WTC11 (cell line): Measurements from ENCODE around the gene NCKAP5. TPM values are rescaled to one million over a fixed set of nuclear protein-coding genes. Genes with fewer than 3 reads are reported as not detected.

Experiments
- ATAC-seq: fragments of 200-7000 bp; cut with Tn5 transposase; 2 replicates; pipeline ENCODE4 v1.10.0; 2021; ENCODE audit warnings: mild to moderate bottlenecking, moderate library complexity
- CTCF ChIA-PET: fragments of 300-600 bp; sonication (Branson Sonifier 250); formaldehyde crosslinking; loops from one replicate; lab custom pipeline; 2021; ENCODE audit warnings: antibody characterized with exemption; lab: Charles Lee
- POLR2A ChIA-PET: fragments of 350-600 bp; sonication (Branson Sonifier 250); formaldehyde crosslinking; loops from one replicate; lab custom pipeline; 2021; ENCODE audit warnings: antibody characterized with exemption; lab: Charles Lee
- DNase-seq: peaks from one replicate; pipeline ENCODE4 v3.0.0; 2021; ENCODE audit warnings: low spot score
- H3K27ac Mint-ChIP-seq: 2 replicates; pipeline ENCODE4 v1.8.0; 2021; ENCODE audit warnings: mixed read lengths
- H3K27me3 Mint-ChIP-seq: 2 replicates; pipeline ENCODE4 v1.8.0; 2021; ENCODE audit warnings: low read depth, mild to moderate bottlenecking, moderate library complexity, mixed read lengths
- H3K36me3 Mint-ChIP-seq: 2 replicates; pipeline ENCODE4 v1.8.0; 2021; ENCODE audit warnings: mixed read lengths
- H3K4me1 Mint-ChIP-seq: 2 replicates; pipeline ENCODE4 v1.8.0; 2022; ENCODE audit warnings: mixed read lengths
- H3K4me3 Mint-ChIP-seq: 2 replicates; pipeline ENCODE4 v1.8.0; 2021; ENCODE audit warnings: mild to moderate bottlenecking, moderate library complexity, mixed read lengths
- H3K9me3 Mint-ChIP-seq: 2 replicates; pipeline ENCODE4 v1.8.0; 2021; ENCODE audit warnings: mixed read lengths
- AR ChIP-seq: fragments of 250-450 bp; sonication (Bioruptor Pico); IDR thresholded peaks from 2 replicates; pipeline ENCODE4 v1.9.0; 2021; ENCODE audit warnings: mild to moderate bottlenecking
- CBFB ChIP-seq: sonication (generic); formaldehyde crosslinking; IDR thresholded peaks from 2 replicates; pipeline ENCODE4 v1.8.1; 2022; ENCODE audit warnings: mild to moderate bottlenecking, low read depth, missing genetic modification reagents
- E2F1 ChIP-seq: sonication (generic); formaldehyde crosslinking; IDR thresholded peaks from 2 replicates; pipeline ENCODE4 v1.8.0; 2022; ENCODE audit warnings: mild to moderate bottlenecking, missing genetic modification reagents
- ELF4 ChIP-seq: sonication (generic); formaldehyde crosslinking; IDR thresholded peaks from 2 replicates; pipeline ENCODE4 v1.8.1; 2022; ENCODE audit warnings: low read depth, mild to moderate bottlenecking, moderate library complexity, missing genetic modification reagents
- FOXK1 ChIP-seq: sonication (generic); formaldehyde crosslinking; IDR thresholded peaks from 2 replicates; pipeline ENCODE4 v1.8.0; 2022; ENCODE audit warnings: mild to moderate bottlenecking, moderate library complexity, missing genetic modification reagents
- GABPB1 ChIP-seq: sonication (generic); formaldehyde crosslinking; IDR thresholded peaks from 2 replicates; pipeline ENCODE4 v1.8.1; 2023; ENCODE audit warnings: mild to moderate bottlenecking, missing genetic modification reagents
- JUN ChIP-seq: sonication (generic); formaldehyde crosslinking; IDR thresholded peaks from 2 replicates; pipeline ENCODE4 v1.8.0; 2023; ENCODE audit warnings: mild to moderate bottlenecking, missing genetic modification reagents
- MAX ChIP-seq: sonication (generic); formaldehyde crosslinking; IDR thresholded peaks from 2 replicates; pipeline ENCODE4 v1.8.0; 2022; ENCODE audit warnings: mild to moderate bottlenecking, missing genetic modification reagents
- NR2C2 ChIP-seq: sonication (generic); formaldehyde crosslinking; IDR thresholded peaks from 2 replicates; pipeline ENCODE4 v1.8.0; 2022; ENCODE audit warnings: mild to moderate bottlenecking, missing genetic modification reagents
- PREB ChIP-seq: sonication (generic); formaldehyde crosslinking; IDR thresholded peaks from 2 replicates; pipeline ENCODE4 v1.8.1; 2022; ENCODE audit warnings: mild to moderate bottlenecking, missing genetic modification reagents, moderate library complexity, borderline replicate concordance
- USF2 ChIP-seq: sonication (generic); formaldehyde crosslinking; IDR thresholded peaks from 2 replicates; pipeline ENCODE4 v1.8.1; 2023; ENCODE audit warnings: mild to moderate bottlenecking, missing genetic modification reagents, moderate library complexity
- ZNF138 ChIP-seq: sonication (generic); formaldehyde crosslinking; conservative IDR thresholded peaks from 2 replicates; pipeline ENCODE4 v1.8.1; 2022; ENCODE audit warnings: mild to moderate bottlenecking, moderate library complexity, missing genetic modification reagents
- ZNF219 ChIP-seq: sonication (generic); formaldehyde crosslinking; IDR thresholded peaks from 2 replicates; pipeline ENCODE4 v1.8.0; 2023; ENCODE audit warnings: missing genetic modification reagents, mild to moderate bottlenecking, borderline replicate concordance
- ZNF232 ChIP-seq: sonication (generic); formaldehyde crosslinking; IDR thresholded peaks from 2 replicates; pipeline ENCODE4 v1.8.0; 2022; ENCODE audit warnings: mild to moderate bottlenecking, missing genetic modification reagents
- ZNF423 ChIP-seq: fragments of 250-450 bp; sonication (Bioruptor Pico); IDR thresholded peaks from 2 replicates; pipeline ENCODE4 v2.1.2; 2022; ENCODE audit warnings: mild to moderate bottlenecking, moderate library complexity
- ZNF425 ChIP-seq: fragments of 250-450 bp; sonication (Bioruptor Pico); conservative IDR thresholded peaks from 2 replicates; pipeline ENCODE4 v1.9.0; 2021; ENCODE audit warnings: mild to moderate bottlenecking
- ZNF512 ChIP-seq: sonication (generic); formaldehyde crosslinking; IDR thresholded peaks from 2 replicates; pipeline ENCODE4 v1.8.1; 2022; ENCODE audit warnings: missing genetic modification reagents, borderline replicate concordance
- ZNF671 ChIP-seq: fragments of 250-450 bp; sonication (Bioruptor Pico); IDR thresholded peaks from 2 replicates; pipeline ENCODE4 v1.8.0; 2021; ENCODE audit warnings: mild to moderate bottlenecking
- total RNA-seq: library from RNA; stranded (reverse); gene quantifications from 3 replicates; pipeline ENCODE4 v1.2.3, GENCODE V29; 2021

NCKAP5 gene
- total RNA-seq, 1 experiment from 2014 or later, result 0.55 TPM

GRCh38 chr2:133197156-133197555 lies 371.1 kb downstream of the NCKAP5 start (continued):
- TF ChIP-seq ZNF512 (CRISPR knock-in tag) (no peak), MAX (CRISPR knock-in tag) (no peak), FOXK1 (CRISPR knock-in tag) (no peak), NR2C2 (CRISPR knock-in tag) (no peak), E2F1 (CRISPR knock-in tag) (no peak), CBFB (CRISPR knock-in tag) (no peak), ZNF423 (CRISPR knock-in tag) (no peak), ZNF671 (CRISPR knock-in tag) (no peak), ZNF138 (CRISPR knock-in tag) (no peak)

GRCh38 chr2:133194777-133195335 lies 373.4 kb downstream of the NCKAP5 start:
- Mint-ChIP-seq H3K27me3 (no peaks in the 10 kb centered on the region), H3K4me1 (no peaks in the 10 kb centered on the region), H3K9me3 (peaks cover 24% of the 10 kb centered on the region), H3K4me3 (no peak overlapping the region), H3K27ac (no peak overlapping the region), H3K36me3 (peaks cover 9% of the 10 kb centered on the region)
- ChIA-PET POLR2A (no interaction called here), CTCF (no interaction called here)
- TF ChIP-seq AR (CRISPR knock-in tag), result no peak
- ATAC-seq, result no peak
- no peak for DNase-seq

GRCh38 chr2:133194362-133194655 lies 374.0 kb downstream of the NCKAP5 start:
- DNase-seq, result no peak
- CTCF ChIA-PET, result no interaction called here
- Mint-ChIP-seq H3K4me3 (no peak overlapping the region), H3K36me3 (peaks cover 9% of the 10 kb centered on the region), H3K4me1 (no peaks in the 10 kb centered on the region), H3K27ac (no peak overlapping the region), H3K27me3 (no peaks in the 10 kb centered on the region), H3K9me3 (peaks cover 30% of the 10 kb centered on the region)
- no peak for ATAC-seq
- POLR2A ChIA-PET, result no interaction called here
- no peak for TF ChIP-seq USF2 (CRISPR knock-in tag)
- TF ChIP-seq ZNF219 (CRISPR knock-in tag), result no peak
- no peak for TF ChIP-seq JUN (CRISPR knock-in tag)
- TF ChIP-seq ZNF232 (CRISPR knock-in tag), result no peak
- no peak for TF ChIP-seq ZNF425 (CRISPR knock-in tag)
- TF ChIP-seq PREB (CRISPR knock-in tag), result no peak
- TF ChIP-seq AR (CRISPR knock-in tag), result no peak
- TF ChIP-seq ELF4 (CRISPR knock-in tag), result no peak
- no peak for TF ChIP-seq GABPB1 (CRISPR knock-in tag)
